Fibroblast of gingiva (primary cell): ENCODE measurements around the gene C21orf91.
A peak's percentile ranks its signal among the peaks of the same experiment; 100 is the strongest.

ENCODE experiments used
- DNase-seq: peaks from one replicate; pipeline ENCODE4 v3.0.0-alpha.2; 2011; ENCODE audit warnings: low read depth

Gene C21orf91

GRCh38 chr21:17819114-17819876 is at the start of gene C21orf91:
TSS of gene C21orf91 (minus strand) at chr21:17819356. CDS start at chr21:17818318, 1,038 bp downstream.
- DNase-seq, result peak; percentile 93

GRCh38 chr21:17866590-17866989 is 47.4 kb upstream of the C21orf91 start:
- no peak for DNase-seq

GRCh38 chr21:17859661-17860060 is 40.5 kb upstream of the C21orf91 start:
- DNase-seq, result no peak

- no peak for DNase-seq
Observed at GRCh38 chr21:17858747-17859146, 39.6 kb upstream of the C21orf91 start.

GRCh38 chr21:17854745-17855144 is 35.6 kb upstream of the C21orf91 start:
- no peak for DNase-seq

GRCh38 chr21:17853393-17854275 is 34.5 kb upstream of the C21orf91 start:
- no peak for DNase-seq

GRCh38 chr21:17848228-17848627 is 29.1 kb upstream of the C21orf91 start:
- peak; percentile 84 for DNase-seq

GRCh38 chr21:17841103-17841502 is 21.9 kb upstream of the C21orf91 start:
- no peak for DNase-seq

- no peak for DNase-seq
Observed at GRCh38 chr21:17834639-17835354, 15.6 kb upstream of the C21orf91 start.

- DNase-seq, result peak; percentile 41
Observed at GRCh38 chr21:17829472-17829871, 10.3 kb upstream of the C21orf91 start.

- DNase-seq, result peak; percentile 52
Observed at GRCh38 chr21:17828223-17828622, 9.1 kb upstream of the C21orf91 start.

- DNase-seq, result no peak
Observed at GRCh38 chr21:17823846-17824245, 4.7 kb upstream of the C21orf91 start.

GRCh38 chr21:17821121-17821520 is 2.0 kb upstream of the C21orf91 start:
- DNase-seq, result no peak

GRCh38 chr21:17819877-17820229 is 697 bp upstream of the C21orf91 start:
- no peak for DNase-seq

GRCh38 chr21:17818186-17819113 is 706 bp downstream of the C21orf91 start:
- peak; percentile 41 for DNase-seq

GRCh38 chr21:17813353-17813752 is 5.8 kb downstream of the C21orf91 start:
- DNase-seq, result no peak

- DNase-seq, result no peak
Observed at GRCh38 chr21:17805966-17806365, 13.2 kb downstream of the C21orf91 start.

- no peak for DNase-seq
Observed at GRCh38 chr21:17803536-17803935, 15.6 kb downstream of the C21orf91 start.

GRCh38 chr21:17802572-17802971 is 16.6 kb downstream of the C21orf91 start:
- no peak for DNase-seq

- DNase-seq, result no peak
Observed at GRCh38 chr21:17799414-17800164, 19.6 kb downstream of the C21orf91 start.

- no peak for DNase-seq
Observed at GRCh38 chr21:17798796-17799195, 20.4 kb downstream of the C21orf91 start.
